Mammary epithelial cell (primary cell): ENCODE measurements around the gene PGAM5.

Experiments used
- CTCF ChIP-seq, 2 donors: IDR thresholded peaks in 1 of 2; conservative IDR thresholded peaks in 1 of 2; 2 replicates each; pipeline ENCODE4 v1.5.1; 2011 to 2012; ENCODE audit warnings: inconsistent platforms in 2 of 2, low read length in 2 of 2, mild to moderate bottlenecking in 2 of 2, control low read depth in 1 of 2, low read depth in 1 of 2; ENCODE audit not compliant: insufficient read depth in 1 of 2; ENCODE audit errors: extremely low read depth in 1 of 2
- EZH2 ChIP-seq: IDR thresholded peaks from 2 replicates; pipeline ENCODE4 v1.6.1; 2012; ENCODE audit warnings: low read length, inconsistent platforms, borderline replicate concordance

DNA sequence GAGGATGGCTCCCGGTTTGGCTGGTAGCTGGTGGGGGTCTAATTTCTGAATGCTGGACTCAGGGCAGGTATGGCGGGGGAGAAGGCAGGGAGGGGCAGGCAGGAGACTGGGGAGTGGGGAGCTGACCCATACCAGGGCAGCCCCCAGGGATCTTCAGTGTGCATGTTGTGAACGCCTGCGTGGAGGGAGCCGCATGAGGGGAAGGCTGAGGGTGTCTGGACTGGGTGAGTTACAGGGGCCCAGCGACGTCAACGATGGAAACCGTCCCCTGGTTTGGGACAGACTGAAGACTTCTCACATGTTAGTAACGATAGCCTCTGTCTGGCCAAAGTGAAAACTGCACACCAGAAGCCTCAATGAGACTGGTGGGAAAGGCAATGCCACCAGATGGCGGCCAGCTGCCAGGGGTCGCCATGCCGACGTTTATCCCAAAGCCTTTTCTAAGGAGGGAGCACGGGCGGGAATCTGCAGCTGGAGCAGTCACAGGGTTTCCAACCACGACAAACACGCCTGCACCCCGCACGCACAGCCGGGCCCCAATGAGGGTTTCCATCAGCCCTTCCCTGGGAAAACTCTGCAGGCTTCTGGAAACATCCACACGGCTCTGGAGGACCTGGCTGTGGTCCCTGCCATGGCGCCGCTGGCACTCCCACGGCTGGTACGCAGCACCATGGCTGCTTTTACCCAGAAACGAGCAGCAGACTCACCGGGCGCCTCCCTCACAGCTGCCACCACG, 14.0 kb downstream of the PGAM5 start:
- no peak for TF ChIP-seq CTCF (conservative IDR thresholded peaks at IDR 0.05 in 1 of 2, IDR thresholded peaks at IDR 0.05 in 1 of 2; ENCODE audit: extremely low read depth in 1 of 2, insufficient read depth in 1 of 2, low read depth in 1 of 2, low read length in 2 of 2)
- TF ChIP-seq EZH2: no peak
